ENCODE results near the gene CCR5AS.
A peak's percentile ranks its signal among the peaks of the same experiment; 100 is the strongest.
"Not testable (repeated sequence)": the region's sequence is repeated elsewhere in the genome, so short reads cannot be mapped to it uniquely, and the experiment has no call there.

The CCR5AS gene

GRCh38 chr3:46353090-46353489, 53.8 kb downstream of the CCR5AS start:
- no peak for DNase-seq

DNA sequence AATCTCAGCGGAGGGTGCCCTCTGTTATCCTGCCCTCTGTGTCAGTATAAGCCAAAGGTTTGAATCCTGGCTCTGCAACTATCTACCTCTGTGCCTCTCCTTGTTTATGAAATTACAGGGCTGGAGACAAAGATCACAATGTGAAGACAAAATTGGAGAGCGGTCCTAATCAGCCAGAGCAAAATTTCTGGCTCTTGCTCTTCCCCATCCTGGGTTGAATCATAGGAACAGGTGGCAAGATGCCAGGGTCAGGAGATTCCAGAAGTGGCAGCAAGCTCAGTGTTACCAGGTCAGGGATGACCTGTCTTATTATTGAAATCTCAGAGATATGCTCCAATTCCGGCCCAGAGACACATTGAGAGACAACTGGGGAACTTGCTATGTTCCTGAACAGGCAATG, 55.2 kb downstream of the CCR5AS start:
- no peak for DNase-seq

DNA sequence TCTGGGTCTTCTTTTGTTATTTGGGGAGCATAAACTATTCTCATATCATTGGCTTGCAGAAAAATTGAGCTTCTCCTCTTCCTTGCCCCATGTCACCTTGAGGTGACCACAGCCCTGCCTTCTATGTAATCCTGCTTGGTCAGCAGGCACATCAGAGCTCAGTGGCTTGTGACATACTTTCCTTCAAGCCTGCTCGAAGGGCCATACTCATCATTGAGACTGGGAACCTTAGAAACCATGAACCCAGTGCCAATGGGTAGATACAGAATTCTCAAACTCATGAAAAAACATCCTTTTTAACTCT, 56.7 kb downstream of the CCR5AS start:
- DNase-seq = no peak

GRCh38 chr3:46349484-46350261, 57.2 kb downstream of the CCR5AS start:
- DNase-seq = no peak

DNA sequence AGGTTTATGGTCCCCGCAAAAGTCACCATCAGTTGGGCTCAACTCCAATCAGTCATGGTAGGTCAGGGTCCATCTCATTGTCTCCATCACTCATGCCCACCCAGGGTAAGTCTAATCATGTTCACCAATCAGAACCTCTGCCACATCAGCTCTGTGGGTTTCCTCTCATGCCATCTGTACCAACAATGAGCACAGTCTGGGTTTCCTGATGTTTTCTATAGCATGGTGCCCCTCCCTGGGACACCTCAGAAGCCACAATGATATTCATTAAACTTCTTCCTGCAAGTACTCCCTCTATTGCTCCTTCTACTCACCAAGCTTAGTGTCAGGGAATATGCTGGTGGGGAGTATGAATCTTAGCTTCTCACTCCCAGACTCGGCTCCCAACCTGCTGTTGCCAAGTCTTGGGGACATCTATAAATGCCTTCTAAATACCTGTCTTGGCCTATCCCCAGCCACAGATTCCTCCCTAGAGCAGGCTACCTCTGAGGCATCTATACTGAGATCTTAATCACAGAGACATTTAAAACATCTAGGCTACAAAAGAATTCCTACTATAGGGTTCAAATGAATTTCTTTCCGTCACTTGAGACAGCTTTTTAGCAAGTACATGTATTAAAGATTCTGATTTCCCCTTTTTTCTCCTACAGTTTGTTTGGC, 57.9 kb downstream of the CCR5AS start:
- no peak for DNase-seq

DNA sequence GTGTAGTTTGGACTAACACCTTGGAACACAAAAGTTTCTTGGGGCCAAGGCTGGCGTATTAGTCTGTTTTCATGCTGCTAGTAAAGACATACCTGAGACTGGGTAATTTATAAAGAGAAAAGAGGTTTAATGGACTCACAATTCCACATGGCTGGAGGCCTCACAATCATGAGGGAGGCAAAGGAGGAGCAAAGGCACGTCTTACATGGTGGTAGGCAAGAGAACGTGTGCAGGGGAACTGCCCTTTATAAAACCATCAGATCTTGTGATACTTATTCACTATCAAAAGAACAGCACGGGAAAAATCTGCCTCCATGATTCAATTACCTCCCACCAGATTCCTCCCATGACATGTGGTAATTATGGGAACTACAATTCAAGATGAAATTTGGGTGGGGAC, 62.4 kb downstream of the CCR5AS start:
- no peak for DNase-seq

DNA sequence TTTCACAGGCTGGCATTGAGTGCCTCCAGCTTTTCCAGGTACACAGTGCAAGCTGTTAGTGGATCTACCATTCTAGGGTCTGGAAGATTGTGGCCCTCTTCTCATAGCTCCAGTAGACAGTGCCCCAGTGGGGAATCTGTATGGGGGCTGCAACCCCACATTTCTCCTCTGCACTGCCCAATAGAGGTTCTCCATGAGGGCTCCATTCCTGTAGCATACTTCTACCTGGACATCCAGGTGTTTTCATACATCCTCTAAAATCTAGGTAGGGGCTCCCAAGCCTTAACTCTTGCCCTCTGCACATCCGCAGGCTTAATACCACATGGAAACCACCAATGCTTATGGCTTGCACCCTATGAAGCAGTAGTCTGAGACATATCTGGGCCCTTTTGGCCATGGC, 68.0 kb downstream of the CCR5AS start:
- DNase-seq = no peak

DNA sequence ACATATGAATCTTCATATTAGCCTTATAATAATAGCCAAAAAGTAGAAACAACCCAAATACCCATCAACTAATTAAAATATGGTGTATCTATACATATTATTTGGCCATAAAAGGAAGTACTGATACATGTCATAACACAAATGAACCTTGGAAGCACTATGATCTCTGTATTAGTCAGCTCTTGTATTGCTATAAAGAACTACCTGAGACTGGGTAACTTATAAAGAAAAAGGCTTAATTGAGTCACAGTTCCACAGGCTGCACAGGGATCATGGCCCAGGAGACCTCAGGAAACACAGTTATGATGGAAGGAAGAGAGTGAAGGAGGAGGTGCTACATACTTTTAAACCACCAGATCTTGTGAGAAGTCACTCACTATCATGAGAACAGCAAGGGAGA, 69.0 kb downstream of the CCR5AS start:
- no peak for DNase-seq

DNA sequence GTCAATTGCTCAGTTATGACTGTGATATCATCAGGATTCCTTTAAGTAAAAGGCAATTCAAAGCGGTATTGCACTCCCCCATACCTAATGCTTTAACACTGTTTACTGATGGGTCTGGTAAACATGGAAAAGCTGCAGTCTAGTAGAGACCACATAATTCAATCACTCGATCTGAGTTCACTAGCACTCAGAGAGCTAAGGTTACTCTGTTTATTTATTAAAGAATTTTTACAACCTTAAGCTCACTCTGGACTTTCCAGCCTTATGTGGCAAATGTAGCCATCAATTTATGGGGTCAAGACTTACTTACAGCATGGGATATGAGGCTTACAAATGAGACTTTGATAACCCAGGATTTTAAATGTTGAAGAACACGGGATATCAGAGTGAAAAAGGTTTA, 71.3 kb downstream of the CCR5AS start:
- no peak for DNase-seq

DNA sequence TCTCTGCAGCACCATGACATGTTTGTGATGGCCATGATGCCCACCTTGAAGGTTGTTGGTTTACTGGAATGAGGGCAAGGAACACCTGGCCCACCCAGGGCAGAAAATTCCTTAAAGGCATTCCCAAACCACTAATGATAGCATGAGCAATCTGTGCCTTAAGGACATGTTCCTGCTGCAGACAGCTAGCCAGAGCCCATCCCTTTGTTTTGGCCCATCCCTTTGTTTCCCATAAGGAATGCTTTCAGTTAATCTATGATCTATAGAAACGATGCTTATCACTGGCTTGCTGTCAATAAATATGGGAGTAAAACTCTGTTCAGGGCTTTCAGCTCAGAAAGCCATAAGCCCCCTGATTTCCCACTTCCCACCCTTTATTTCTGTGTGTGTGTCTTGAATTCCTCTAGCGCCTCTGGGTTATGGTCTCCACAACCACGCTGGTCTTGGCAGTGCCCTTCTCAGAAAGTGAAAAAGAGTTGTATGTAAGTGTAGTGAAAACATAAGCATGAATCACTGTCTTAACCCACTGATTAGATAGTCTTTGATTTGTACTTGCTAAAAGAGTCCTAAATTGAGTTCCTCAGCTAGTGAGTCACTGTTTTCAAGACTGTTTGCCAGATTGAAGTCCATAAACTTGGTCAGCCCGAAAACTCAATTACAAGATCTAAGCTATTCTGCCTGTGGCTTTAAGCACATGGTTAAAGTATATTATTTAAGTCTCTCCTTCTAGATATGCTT, 72.0 kb downstream of the CCR5AS start:
- no peak for DNase-seq

DNA sequence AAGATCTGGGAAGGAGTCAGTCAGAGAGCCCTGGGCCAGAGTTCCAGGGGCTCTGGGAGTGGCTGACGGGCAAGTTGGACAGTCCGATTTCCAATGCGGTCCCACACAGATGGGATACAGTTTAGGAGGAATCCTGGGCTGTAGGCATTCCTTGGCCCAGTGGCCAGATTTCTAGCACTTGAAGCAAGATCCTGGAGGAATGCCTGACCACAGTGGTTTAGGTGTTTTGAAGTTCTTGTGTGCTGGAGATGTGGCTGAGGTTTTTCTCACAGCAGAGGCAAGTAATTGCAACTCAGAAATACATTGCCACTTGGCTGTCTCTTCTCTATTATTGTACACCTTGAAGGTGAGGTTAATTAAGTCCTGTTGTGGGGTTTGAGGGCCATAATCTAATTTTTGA, 76.2 kb downstream of the CCR5AS start:
- not testable (repeated sequence) for DNase-seq

- no peak for DNase-seq
Measured at GRCh38 chr3:46325645-46326300, 81.1 kb downstream of the CCR5AS start.

GRCh38 chr3:46324036-46324435, 82.8 kb downstream of the CCR5AS start:
- no peak for DNase-seq

GRCh38 chr3:46321461-46322104, 85.3 kb downstream of the CCR5AS start:
- DNase-seq = peak; percentile 77

DNA sequence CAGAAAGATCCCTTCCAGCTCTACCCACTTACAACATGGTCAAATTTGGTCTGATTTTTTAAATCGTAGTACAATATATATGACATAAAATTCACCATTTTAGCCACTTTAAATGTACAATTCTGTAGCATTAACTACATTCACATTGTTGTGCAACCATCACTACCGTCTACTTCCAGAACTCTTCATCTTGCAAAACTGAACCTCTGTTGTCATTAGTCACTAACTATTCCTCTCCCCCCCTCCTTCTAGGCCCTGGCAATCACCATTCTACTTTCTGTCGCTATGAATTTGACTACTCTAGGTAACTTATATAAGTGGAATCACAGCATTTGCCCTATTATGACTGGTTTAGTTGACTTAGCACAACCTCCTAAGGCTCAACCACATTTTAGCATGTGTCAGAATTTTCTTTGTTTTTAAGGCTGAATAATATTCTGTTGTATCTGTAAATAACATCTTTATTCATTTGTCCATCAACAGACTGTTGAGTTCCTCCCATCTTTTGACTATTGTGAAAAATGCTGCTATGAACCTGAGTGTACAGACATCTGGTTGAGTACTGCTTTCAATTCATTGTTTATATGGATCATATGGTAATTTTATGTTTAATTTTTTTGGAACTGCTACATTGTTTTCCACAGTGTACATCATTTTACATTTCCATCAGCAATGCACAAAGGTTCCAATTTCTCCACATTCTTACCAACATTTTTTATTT, 88.5 kb downstream of the CCR5AS start:
- DNase-seq = peak; percentile 72

DNA sequence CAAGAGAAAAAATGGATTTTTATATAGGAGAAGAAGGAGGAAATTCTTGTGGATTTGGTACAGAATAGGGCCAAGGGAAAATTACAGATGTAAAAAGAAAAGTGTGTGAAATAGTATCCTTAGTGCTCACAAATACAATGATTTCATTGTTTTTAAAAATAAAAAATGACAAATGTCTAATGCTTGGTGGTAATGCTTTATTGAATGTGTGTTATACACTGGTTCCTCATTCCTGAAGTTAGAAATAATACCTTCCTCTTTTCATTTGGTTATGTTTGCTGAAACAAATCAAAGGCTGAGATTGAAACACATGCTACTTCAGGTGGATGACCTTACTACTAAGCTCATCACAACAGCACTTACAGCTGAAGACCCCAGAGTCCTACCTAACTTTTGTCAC, 90.7 kb downstream of the CCR5AS start:
- DNase-seq = no peak

GRCh38 chr3:46314517-46314916, 92.3 kb downstream of the CCR5AS start:
- no peak for DNase-seq

Data from SIG-M5 (cell line).